ENCODE results near the gene TRPM3. TPM values are rescaled to one million over a fixed set of nuclear protein-coding genes. Genes with fewer than 3 reads are reported as not detected.
"Not testable (repeated sequence)": the region's sequence is repeated elsewhere in the genome, so short reads cannot be mapped to it uniquely, and the experiment has no call there.

The TRPM3 gene
- total RNA-seq, 2 donors from 2014 or later: not detected

DNA sequence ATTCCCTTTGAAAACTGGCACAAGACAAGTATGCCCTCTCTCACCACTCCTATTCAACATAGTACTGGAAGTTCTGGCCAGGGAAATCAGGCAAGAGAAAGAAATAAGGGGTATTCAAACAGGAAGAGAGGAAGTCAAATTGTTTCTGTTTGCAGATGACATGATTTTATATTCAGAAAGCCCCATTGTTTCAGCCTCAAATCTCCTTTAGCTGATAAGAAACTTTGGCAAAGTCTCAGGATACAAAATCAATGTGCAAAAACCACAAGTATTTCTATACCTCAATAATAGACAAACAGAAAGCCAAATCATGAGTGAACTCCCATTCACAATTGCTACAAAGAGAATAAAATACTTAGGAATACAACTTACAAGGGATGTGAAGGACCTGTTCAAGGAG is 476.8 kb downstream of the TRPM3 start:
- H3K36me3 Mint-ChIP-seq (ENCODE audit: low read depth); H3K4me1 Mint-ChIP-seq; H3K4me3 Mint-ChIP-seq; DNase-seq; H3K9me3 ChIP-seq (ENCODE audit: control insufficient read depth, low read length, poor library complexity, severe bottlenecking); ATAC-seq; H3K27ac Mint-ChIP-seq: not testable (repeated sequence)
- peaks cover 41% of the 10 kb centered on the region for H3K27me3 Mint-ChIP-seq

DNA sequence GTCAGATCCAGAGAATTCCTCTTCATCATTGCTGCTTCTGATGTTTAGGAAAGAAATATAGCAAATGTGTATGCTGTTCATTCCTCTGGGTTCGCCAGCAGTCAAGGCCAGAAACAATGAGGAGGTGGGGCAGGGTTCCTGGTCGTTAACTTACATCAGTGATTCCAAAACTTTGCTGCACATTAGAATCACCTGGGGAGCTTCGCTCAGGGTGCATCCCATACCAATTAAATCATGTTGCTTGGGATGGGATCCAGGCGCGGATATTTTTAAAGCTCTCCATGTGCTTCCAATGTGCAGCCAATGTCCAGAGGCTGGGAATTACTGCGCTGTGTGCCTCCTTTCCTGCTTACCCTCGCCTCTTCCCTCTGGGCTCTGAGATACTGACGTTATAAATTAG is 479.1 kb downstream of the TRPM3 start:
- DNase-seq (no peak), ATAC-seq (no peak)
- no peak overlapping the region for H3K4me3 Mint-ChIP-seq
- H3K36me3 Mint-ChIP-seq (ENCODE audit: low read depth): peaks cover 2% of the 10 kb centered on the region
- H3K9me3 ChIP-seq (ENCODE audit: control insufficient read depth, low read length, poor library complexity, severe bottlenecking): no peaks in the 10 kb centered on the region
- H3K4me1 Mint-ChIP-seq: peaks cover 3% of the 10 kb centered on the region
- peaks cover 46% of the 10 kb centered on the region for H3K27me3 Mint-ChIP-seq
- no peak overlapping the region for H3K27ac Mint-ChIP-seq

DNA sequence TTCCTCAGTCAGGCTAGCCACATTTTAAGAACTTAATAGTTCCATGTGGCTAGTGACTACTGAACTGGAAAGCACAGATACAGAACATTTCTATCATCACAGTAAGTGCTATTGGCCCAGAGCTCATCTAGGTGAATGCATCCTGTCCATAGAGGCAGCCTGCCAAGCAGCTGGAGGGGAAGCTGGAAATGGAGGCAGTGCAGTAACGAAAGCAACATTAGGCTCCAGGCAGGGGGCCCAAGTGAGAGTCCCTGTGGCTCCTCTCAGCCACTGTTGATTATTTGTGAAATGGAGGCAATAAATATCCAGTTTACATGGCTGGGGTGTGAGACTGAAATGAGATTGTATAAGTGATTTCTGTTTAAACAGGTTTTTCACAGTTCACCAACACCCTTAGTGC is 479.8 kb downstream of the TRPM3 start:
- no peak for DNase-seq
- Mint-ChIP-seq H3K27ac (no peak overlapping the region), H3K4me1 (peaks cover 3% of the 10 kb centered on the region), H3K27me3 (peaks cover 46% of the 10 kb centered on the region), H3K4me3 (no peak overlapping the region), H3K36me3 (ENCODE audit: low read depth) (peaks cover 2% of the 10 kb centered on the region)
- H3K9me3 ChIP-seq (ENCODE audit: control insufficient read depth, low read length, poor library complexity, severe bottlenecking): no peaks in the 10 kb centered on the region
- ATAC-seq: no peak

DNA sequence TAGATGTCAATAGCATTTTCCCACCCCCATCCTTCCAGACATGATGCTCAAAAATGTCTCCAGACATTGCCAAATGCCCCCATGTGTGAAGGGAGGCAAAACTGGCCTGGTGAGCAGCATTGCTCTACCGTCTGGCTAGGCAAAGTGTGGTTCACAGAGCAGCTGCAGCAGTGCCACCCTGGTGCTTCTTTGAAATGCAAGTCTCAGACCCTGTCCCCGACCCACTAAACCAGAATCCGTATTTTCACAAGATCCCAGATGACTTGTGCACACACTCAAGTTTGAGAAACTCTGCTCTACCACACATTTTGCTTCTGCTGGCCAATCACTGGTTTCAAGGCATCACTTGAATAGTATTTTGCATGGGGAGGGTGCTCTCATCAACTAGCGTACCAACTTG is 480.4 kb downstream of the TRPM3 start:
- H3K9me3 ChIP-seq (ENCODE audit: control insufficient read depth, low read length, poor library complexity, severe bottlenecking): no peaks in the 10 kb centered on the region
- ATAC-seq: no peak
- H3K27ac Mint-ChIP-seq: no peak overlapping the region

DNA sequence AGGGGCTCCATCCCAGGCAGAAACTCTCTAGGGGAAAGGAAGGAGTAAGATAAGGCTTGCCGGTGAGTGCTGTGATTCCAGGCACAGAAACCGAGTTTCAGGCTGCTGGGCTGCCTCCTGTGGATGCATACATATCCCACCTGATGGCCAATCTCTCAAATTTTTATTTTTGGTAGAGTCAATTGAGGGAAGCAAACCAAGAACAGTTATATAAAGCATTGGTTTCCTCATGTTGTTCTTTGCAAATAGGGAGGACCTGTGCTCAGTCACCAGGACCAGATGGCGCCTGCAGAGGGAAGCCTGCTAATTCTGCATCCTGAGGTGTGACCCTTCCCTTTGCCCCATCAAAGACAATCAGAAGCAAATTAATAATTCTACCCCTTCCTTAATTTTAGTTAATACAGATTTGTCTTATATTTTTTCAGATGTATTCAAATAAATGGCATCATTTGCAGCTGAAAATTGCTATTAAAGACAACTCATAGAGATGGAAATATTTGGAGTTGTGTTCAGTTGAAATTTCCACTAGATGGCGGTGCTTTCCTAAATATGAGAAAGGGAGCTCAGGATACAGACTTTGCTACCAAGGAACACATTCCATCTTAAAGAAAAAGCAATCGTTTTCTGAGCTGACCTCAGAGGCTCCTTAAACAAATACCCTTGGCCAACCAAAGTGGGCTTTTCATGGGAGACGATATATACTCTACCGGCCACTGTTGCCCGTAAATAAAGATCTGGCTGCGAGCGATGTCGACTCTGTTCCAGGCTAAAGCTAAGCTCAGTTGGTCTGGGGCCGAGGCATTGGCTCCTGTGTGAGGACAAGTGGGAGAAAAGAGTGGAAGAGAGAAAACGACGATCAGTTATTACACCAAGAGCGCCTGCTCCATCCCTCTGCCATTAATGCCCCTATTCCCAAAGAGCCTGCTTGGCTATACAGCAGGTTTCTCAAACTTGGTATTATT is 481.3 kb downstream of the TRPM3 start:
- H3K4me3 Mint-ChIP-seq: no peak overlapping the region
- H3K4me1 Mint-ChIP-seq: peaks cover 3% of the 10 kb centered on the region
- no peak for DNase-seq
- H3K9me3 ChIP-seq (ENCODE audit: control insufficient read depth, low read length, poor library complexity, severe bottlenecking): no peaks in the 10 kb centered on the region
- peaks cover 2% of the 10 kb centered on the region for H3K36me3 Mint-ChIP-seq (ENCODE audit: low read depth)
- H3K27me3 Mint-ChIP-seq: peaks cover 44% of the 10 kb centered on the region
- no peak overlapping the region for H3K27ac Mint-ChIP-seq
- no peak for ATAC-seq

More for the DNA sequence above, 480.4 kb downstream of the TRPM3 start:
- Mint-ChIP-seq H3K36me3 (ENCODE audit: low read depth) (peaks cover 2% of the 10 kb centered on the region), H3K4me3 (no peak overlapping the region), H3K27me3 (peaks cover 46% of the 10 kb centered on the region), H3K4me1 (peaks cover 3% of the 10 kb centered on the region)
- DNase-seq: no peak

DNA sequence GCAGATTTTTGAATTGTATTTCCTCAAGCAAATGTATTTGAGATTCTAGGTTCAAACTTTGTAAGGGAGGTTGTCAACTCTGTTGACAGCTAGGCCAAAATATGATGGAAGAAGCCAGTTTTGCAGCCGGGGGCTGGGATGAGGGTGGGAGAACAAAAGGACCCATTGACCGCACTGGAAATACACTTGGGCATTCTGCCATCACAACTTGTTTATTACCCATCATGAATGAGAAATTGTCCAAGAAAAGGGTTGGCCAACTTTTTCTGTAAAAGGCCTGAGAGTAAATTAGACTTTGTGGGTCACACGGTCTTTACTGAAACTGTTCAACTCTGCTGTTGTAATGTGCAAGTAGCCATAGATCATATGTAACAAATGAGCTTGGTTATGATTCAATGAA is 485.6 kb downstream of the TRPM3 start:
- H3K9me3 ChIP-seq (ENCODE audit: control insufficient read depth, low read length, poor library complexity, severe bottlenecking): no peaks in the 10 kb centered on the region
- Mint-ChIP-seq H3K4me3 (no peak overlapping the region), H3K27ac (no peak overlapping the region), H3K4me1 (peaks cover 3% of the 10 kb centered on the region), H3K27me3 (peaks cover 24% of the 10 kb centered on the region), H3K36me3 (ENCODE audit: low read depth) (no peaks in the 10 kb centered on the region)
- no peak for DNase-seq
- no peak for ATAC-seq

DNA sequence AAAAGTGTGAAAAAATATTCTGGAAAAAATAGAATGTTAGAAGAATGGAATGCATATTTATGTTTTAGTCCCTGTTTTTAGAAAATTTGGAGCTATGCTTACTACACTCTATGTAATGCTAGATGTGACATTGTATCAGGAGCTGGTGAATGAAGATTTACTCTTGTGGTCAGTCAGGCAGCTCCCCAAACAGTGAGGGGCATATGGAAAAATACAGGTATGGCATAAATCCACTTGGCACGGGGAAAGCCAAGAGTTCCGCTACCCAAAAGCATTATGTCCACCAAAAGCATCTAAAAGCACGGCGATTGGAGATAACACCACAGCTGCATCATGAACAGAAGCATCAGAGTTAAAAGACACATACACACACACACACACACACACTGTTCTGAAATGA is 486.7 kb downstream of the TRPM3 start:
- Mint-ChIP-seq H3K27me3 (peaks cover 22% of the 10 kb centered on the region), H3K4me3 (no peak overlapping the region), H3K27ac (no peak overlapping the region), H3K36me3 (ENCODE audit: low read depth) (no peaks in the 10 kb centered on the region), H3K4me1 (no peaks in the 10 kb centered on the region)
- DNase-seq (no peak), ATAC-seq (no peak)
- no peaks in the 10 kb centered on the region for H3K9me3 ChIP-seq (ENCODE audit: control insufficient read depth, low read length, poor library complexity, severe bottlenecking)

DNA sequence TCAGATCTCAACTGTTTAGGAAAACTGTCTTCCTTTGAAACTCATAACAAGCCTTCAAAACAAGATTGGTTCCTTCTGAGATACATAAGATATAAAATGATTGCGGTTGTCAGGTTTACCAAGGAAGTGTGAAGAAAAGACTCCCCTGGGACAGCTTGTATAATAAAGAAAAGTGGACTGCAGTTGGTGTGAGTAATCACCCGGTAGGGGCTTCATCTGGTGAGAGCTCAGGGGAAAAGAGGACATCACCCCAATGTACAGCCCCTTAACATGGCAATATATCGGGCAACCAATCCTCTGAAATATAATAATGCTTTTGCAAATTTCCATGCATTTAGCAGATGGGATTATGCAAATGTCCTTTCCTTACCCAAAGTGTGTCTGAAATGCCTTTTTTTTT is 490.4 kb downstream of the TRPM3 start:
- peaks cover 3% of the 10 kb centered on the region for H3K36me3 Mint-ChIP-seq (ENCODE audit: low read depth)
- no peaks in the 10 kb centered on the region for H3K4me1 Mint-ChIP-seq
- no peak overlapping the region for H3K4me3 Mint-ChIP-seq
- ATAC-seq (no peak), DNase-seq (no peak)
- H3K27ac Mint-ChIP-seq: no peak overlapping the region
- H3K27me3 Mint-ChIP-seq: peaks cover 21% of the 10 kb centered on the region
- H3K9me3 ChIP-seq (ENCODE audit: control insufficient read depth, low read length, poor library complexity, severe bottlenecking): no peaks in the 10 kb centered on the region

DNA sequence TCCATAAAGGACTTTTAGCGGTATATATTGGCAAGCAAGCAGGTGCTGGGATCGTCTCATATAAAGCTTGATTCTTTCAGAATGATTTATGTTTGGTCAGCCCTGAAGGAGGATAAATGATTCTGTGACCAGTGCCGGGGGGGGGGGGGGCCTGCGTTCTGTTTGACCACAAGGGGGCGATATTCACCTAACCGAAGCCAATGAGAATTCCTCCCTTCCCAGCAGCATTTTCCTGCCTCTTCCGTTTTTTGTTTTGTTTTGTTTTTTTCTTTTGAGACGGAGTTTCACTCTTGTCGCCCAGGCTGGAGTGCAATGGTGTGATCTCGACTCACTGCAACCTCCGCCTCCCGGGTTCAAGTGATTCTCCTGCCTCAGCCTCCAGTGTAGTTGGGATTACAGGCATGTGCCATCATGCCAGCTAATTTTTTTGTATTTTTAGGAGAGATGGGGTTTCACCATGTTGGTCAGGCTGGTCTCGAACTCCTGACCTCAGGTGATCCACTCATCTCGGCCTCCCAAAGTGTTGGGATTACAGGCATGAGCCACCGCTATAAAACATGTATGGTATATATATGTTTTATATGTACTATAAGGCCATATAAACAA is 492.2 kb downstream of the TRPM3 start:
- not testable (repeated sequence) for H3K4me1 Mint-ChIP-seq; H3K9me3 ChIP-seq (ENCODE audit: control insufficient read depth, low read length, poor library complexity, severe bottlenecking); H3K4me3 Mint-ChIP-seq; ATAC-seq; H3K36me3 Mint-ChIP-seq (ENCODE audit: low read depth); DNase-seq; H3K27ac Mint-ChIP-seq
- H3K27me3 Mint-ChIP-seq: peaks cover 21% of the 10 kb centered on the region

DNA sequence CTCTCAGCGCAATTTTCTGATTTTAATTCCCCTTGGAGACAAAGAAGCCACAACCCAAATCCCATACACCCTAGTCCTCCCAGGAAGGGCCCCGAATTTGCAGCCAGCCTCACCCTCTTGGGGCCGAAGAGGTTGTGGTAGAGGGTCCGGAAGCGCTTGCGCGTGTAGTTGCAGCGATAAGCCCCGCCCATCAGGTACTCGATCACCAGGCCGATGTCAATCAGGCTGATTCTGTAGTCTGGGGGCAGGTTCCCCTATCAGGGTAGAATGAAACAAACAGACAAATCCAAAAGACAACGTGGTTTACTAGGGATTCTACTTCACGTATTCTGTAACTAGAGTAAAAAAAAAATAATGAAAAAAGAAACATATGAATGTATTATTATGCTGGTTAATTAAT is 496.3 kb downstream of the TRPM3 start:
- ATAC-seq (no peak), DNase-seq (no peak)
- peaks cover 11% of the 10 kb centered on the region for H3K27me3 Mint-ChIP-seq
- H3K27ac Mint-ChIP-seq: no peak overlapping the region
- H3K9me3 ChIP-seq (ENCODE audit: control insufficient read depth, low read length, poor library complexity, severe bottlenecking): no peaks in the 10 kb centered on the region
- no peak overlapping the region for H3K4me3 Mint-ChIP-seq
- peaks cover 3% of the 10 kb centered on the region for H3K36me3 Mint-ChIP-seq (ENCODE audit: low read depth)
- H3K4me1 Mint-ChIP-seq: no peaks in the 10 kb centered on the region

DNA sequence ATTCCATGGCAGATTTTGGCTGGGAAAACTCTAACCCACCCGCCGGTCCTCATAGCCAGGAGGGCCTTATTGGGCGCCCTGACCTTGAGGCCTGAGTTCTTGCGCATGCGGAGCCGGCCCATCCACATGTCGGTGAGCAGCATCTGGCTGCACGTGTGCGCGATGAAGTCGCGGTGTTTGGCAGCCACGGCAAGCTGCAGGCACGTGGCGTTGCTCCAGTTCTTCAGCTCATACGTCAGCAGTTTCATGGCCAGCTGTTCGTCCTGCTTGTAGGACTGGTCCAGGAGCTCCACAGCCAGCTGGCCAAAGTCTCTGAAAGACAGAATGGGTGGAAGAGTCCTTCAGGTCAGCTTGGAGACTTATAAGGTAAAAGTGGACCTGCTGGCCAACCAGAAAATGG is 502.6 kb downstream of the TRPM3 start:
- Mint-ChIP-seq H3K4me1 (no peaks in the 10 kb centered on the region), H3K27ac (no peak overlapping the region), H3K36me3 (ENCODE audit: low read depth) (no peaks in the 10 kb centered on the region), H3K27me3 (peaks cover 16% of the 10 kb centered on the region), H3K4me3 (no peak overlapping the region)
- H3K9me3 ChIP-seq (ENCODE audit: control insufficient read depth, low read length, poor library complexity, severe bottlenecking): no peaks in the 10 kb centered on the region
- DNase-seq (no peak), ATAC-seq (no peak)

DNA sequence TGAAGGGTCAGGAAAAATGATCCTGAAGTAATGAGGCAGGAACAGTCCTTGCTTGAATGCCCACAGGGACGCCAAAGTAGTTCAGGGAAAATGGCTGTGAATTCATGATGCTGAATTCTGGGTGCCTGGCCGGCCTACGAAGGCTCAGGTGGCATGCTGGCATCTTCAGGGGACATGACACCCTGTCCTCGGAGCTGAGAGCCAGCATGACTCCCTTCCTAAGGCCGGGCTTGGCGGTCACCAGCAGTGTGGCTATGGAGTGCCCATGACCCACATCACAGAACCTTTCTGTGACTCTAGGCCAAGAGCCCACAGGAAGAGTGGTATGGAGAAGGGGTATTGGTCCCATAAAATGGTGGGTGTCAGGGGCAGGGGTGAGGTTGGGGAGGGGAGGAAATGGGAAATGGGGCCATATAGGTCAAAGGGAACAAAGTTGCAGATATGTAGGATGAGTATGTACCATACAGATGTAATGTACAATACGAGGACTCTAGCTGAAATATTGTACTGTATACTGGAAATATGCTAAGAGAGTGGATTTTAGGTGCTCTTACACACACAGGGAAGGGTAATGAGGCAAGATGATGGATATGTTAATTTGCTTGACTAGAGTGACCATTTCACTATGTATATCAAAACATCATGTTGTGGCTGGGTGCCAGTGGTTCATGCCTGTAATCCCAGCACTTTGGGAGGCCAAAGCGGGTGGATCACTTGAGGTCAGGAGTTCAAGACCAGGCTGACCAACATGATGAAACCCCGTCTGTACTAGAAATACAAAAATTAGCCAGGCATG is 504.2 kb downstream of the TRPM3 start:
- H3K27ac Mint-ChIP-seq: no peak overlapping the region

More for the DNA sequence above, 504.2 kb downstream of the TRPM3 start:
- peaks cover 18% of the 10 kb centered on the region for H3K27me3 Mint-ChIP-seq
- no peak for DNase-seq
- no peak for ATAC-seq
- no peaks in the 10 kb centered on the region for H3K36me3 Mint-ChIP-seq (ENCODE audit: low read depth)
- H3K4me3 Mint-ChIP-seq: no peak overlapping the region
- no peaks in the 10 kb centered on the region for H3K4me1 Mint-ChIP-seq
- H3K9me3 ChIP-seq (ENCODE audit: control insufficient read depth, low read length, poor library complexity, severe bottlenecking): no peaks in the 10 kb centered on the region

Data from T-helper 17 cell (primary cell).